Ishikawa (cell line): ENCODE results near the gene NF2.

Source experiments
- CEBPB ChIP-seq: IDR thresholded peaks from 2 replicates; pipeline ENCODE4 v1.6.1; 2012
- CREB1 ChIP-seq: IDR thresholded peaks from 2 replicates; pipeline ENCODE4 v1.6.1; 2012; ENCODE audit warnings: low read depth
- EGR1 ChIP-seq: IDR thresholded peaks from 2 replicates; pipeline ENCODE4 v1.6.1; 2012
- EP300 ChIP-seq: IDR thresholded peaks from 2 replicates; pipeline ENCODE4 v1.6.1; 2012; ENCODE audit warnings: borderline replicate concordance
- FOXM1 ChIP-seq: IDR thresholded peaks from 2 replicates; pipeline ENCODE4 v1.6.1; 2012; ENCODE audit warnings: low read depth, borderline replicate concordance
- MAX ChIP-seq: IDR thresholded peaks from 2 replicates; pipeline ENCODE4 v1.6.1; 2012
- NFIC ChIP-seq: IDR thresholded peaks from 2 replicates; pipeline ENCODE4 v1.6.1; 2012
- RAD21 ChIP-seq: IDR thresholded peaks from 2 replicates; pipeline ENCODE4 v1.6.1; 2012; ENCODE audit warnings: low read depth
- REST ChIP-seq: IDR thresholded peaks from 2 replicates; pipeline ENCODE4 v1.6.1; 2012; ENCODE audit warnings: low read depth, mild to moderate bottlenecking
- TAF1 ChIP-seq: IDR thresholded peaks from 2 replicates; pipeline ENCODE4 v1.6.1; 2012; ENCODE audit warnings: low read depth, mild to moderate bottlenecking
- TCF12 ChIP-seq: IDR thresholded peaks from 2 replicates; pipeline ENCODE4 v1.6.1; 2012; ENCODE audit warnings: low read depth
- TEAD4 ChIP-seq: IDR thresholded peaks from 2 replicates; pipeline ENCODE4 v1.6.1; 2012
- USF1 ChIP-seq: IDR thresholded peaks from 2 replicates; pipeline ENCODE4 v1.6.1; 2012
- YY1 ChIP-seq: IDR thresholded peaks from 2 replicates; pipeline ENCODE4 v1.6.1; 2012; ENCODE audit warnings: low read depth
- ZBTB7A ChIP-seq: IDR thresholded peaks from 2 replicates; pipeline ENCODE4 v1.6.1; 2012; ENCODE audit warnings: low read depth

NF2 gene

GRCh38 chr22:29737251-29738117 is 134.1 kb downstream of the NF2 start:
- TF ChIP-seq MAX (no peak), EP300 (peak; percentile 27; the same call in 1 of the 2 replicates), NFIC (peak; percentile 43; the same call in 1 of the 2 replicates)

- no peak for TF ChIP-seq CREB1
- TF ChIP-seq ZBTB7A = peak; percentile 71
Observed at GRCh38 chr22:29738118-29738815, 134.8 kb downstream of the NF2 start.

- no peak for TF ChIP-seq YY1
Observed at GRCh38 chr22:29739346-29739875, 136.0 kb downstream of the NF2 start.

- TF ChIP-seq EP300 (no peak), TEAD4 (no peak), TAF1 (no peak), TCF12 (no peak), MAX (no peak), CEBPB (no peak), FOXM1 (no peak), ZBTB7A (no peak), CREB1 (no peak), EGR1 (no peak), USF1 (no peak), YY1 (no peak), REST (no peak), NFIC (no peak), RAD21 (no peak)
Observed at GRCh38 chr22:29740216-29740615, 136.8 kb downstream of the NF2 start.

- TF ChIP-seq CEBPB (no peak), CREB1 (no peak), REST (no peak), TEAD4 (no peak), FOXM1 (no peak), TCF12 (no peak), TAF1 (no peak)
Observed at GRCh38 chr22:29741926-29742325, 138.5 kb downstream of the NF2 start.

- TF ChIP-seq RAD21 = no peak
- TF ChIP-seq CEBPB = no peak
- TF ChIP-seq YY1 = no peak
- TF ChIP-seq ZBTB7A = no peak
- TF ChIP-seq EP300 = no peak
- no peak for TF ChIP-seq CREB1
- no peak for TF ChIP-seq TEAD4
- TF ChIP-seq EGR1 = no peak
- TF ChIP-seq TAF1 = no peak
- no peak for TF ChIP-seq FOXM1
- no peak for TF ChIP-seq NFIC
- TF ChIP-seq REST = no peak
- no peak for TF ChIP-seq TCF12
- no peak for TF ChIP-seq MAX
Observed at GRCh38 chr22:29742326-29742725, 138.9 kb downstream of the NF2 start.
